ENCODE data around the gene PCNP. TPM values are rescaled to one million over a fixed set of nuclear protein-coding genes. Genes with fewer than 3 reads are reported as not detected.

PCNP gene
- total and polyA plus RNA-seq, 9 of the 15 experiments (the other 6 are each of a cell fraction or from before 2014, with no cell fraction given) = 54.3 to 170 (median 150) TPM

DNA sequence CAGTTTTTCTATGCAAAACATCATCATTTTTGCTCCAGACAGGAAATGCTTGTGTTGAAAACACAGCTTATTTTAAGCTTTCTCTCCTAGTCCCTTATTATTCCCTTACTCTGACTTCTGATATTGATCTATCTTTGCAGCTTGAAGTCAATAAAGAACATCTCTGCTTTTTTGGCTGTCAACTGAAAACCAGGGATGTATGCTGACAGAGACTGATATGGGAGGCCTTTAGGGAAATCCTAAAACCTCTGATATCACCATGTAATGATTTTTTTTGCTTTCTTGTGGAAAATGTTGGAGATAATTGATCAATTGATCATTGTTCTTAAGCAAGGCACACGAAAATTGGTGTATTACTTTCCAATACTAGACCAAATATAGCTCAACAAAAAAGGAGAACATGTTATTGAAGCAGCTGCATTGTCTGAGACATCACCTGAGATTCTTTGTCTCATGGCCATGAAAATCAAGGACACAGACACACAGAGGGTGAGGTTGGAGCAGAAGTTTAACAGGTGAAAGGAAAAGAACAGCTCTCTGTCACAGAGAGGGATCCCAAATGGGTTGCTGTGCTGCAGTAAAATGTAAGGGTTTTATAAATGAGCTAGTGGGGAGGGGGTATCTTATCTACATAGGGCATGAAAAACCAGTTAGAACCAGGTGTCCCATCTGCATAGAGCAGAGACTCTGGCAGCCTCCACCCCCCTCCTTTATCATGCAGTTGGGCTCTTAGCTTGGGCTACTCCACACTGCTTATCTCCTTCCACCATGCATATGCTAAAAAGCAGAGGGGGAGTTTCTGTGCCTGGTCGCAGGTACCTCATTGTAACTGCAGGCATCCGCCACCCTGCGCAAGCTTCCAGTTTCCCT lies 43.9 kb upstream of the PCNP start (continued):
- TF ChIP-seq, protein P1, sequence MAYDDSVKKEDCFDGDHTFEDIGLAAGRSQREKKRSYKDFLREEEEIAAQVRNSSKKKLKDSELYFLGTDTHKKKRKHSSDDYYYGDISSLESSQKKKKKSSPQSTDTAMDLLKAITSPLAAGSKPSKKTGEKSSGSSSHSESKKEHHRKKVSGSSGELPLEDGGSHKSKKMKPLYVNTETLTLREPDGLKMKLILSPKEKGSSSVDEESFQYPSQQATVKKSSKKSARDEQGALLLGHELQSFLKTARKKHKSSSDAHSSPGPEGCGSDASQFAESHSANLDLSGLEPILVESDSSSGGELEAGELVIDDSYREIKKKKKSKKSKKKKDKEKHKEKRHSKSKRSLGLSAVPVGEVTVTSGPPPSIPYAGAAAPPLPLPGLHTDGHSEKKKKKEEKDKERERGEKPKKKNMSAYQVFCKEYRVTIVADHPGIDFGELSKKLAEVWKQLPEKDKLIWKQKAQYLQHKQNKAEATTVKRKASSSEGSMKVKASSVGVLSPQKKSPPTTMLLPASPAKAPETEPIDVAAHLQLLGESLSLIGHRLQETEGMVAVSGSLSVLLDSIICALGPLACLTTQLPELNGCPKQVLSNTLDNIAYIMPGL (CRISPR knock-in tag; IDR thresholded peaks at IDR 0.05) = no peak
- TF ChIP-seq EZH2 (IDR thresholded peaks at IDR 0.05; ENCODE audit: borderline replicate concordance, low read depth, low read length) (no peak), PTRF (tag; IDR thresholded peaks at IDR 0.05) (no peak), ZNF263 (CRISPR knock-in tag; IDR thresholded peaks at IDR 0.05; ENCODE audit: borderline replicate concordance) (no peak), CEBPG (CRISPR knock-in tag; IDR thresholded peaks at IDR 0.05) (no peak), CEBPG (tag; conservative IDR thresholded peaks at IDR 0.05 in 1 of 2, IDR thresholded peaks at IDR 0.05 in 1 of 2) (no peak), NR3C1 (CRISPR knock-in tag; IDR thresholded peaks at IDR 0.05) (no peak), KDM5B (IDR thresholded peaks at IDR 0.05; ENCODE audit: insufficient replicate concordance, low read depth, low read length) (no peak), ZFX (CRISPR knock-in tag; IDR thresholded peaks at IDR 0.05) (no peak), HSF4 (CRISPR knock-in tag; IDR thresholded peaks at IDR 0.05; ENCODE audit: borderline replicate concordance) (no peak), TAF9B (IDR thresholded peaks at IDR 0.05; ENCODE audit: partially characterized antibody) (peak; percentile 41), YY1 (IDR thresholded peaks at IDR 0.05; ENCODE audit: borderline replicate concordance in 1 of 3, control insufficient read depth in 1 of 3, extremely low read depth in 1 of 3, insufficient read depth in 3 of 3, insufficient read length in 1 of 3, insufficient replicate concordance in 2 of 3, low read depth in 1 of 3, low read length in 2 of 3) (peak in 1 of 3 experiments; percentile 21), NCOA1 (IDR thresholded peaks at IDR 0.05; ENCODE audit: low read depth) (peak; percentile 84; the same call in 1 of the 2 replicates)
- TF ChIP-seq, protein P2, sequence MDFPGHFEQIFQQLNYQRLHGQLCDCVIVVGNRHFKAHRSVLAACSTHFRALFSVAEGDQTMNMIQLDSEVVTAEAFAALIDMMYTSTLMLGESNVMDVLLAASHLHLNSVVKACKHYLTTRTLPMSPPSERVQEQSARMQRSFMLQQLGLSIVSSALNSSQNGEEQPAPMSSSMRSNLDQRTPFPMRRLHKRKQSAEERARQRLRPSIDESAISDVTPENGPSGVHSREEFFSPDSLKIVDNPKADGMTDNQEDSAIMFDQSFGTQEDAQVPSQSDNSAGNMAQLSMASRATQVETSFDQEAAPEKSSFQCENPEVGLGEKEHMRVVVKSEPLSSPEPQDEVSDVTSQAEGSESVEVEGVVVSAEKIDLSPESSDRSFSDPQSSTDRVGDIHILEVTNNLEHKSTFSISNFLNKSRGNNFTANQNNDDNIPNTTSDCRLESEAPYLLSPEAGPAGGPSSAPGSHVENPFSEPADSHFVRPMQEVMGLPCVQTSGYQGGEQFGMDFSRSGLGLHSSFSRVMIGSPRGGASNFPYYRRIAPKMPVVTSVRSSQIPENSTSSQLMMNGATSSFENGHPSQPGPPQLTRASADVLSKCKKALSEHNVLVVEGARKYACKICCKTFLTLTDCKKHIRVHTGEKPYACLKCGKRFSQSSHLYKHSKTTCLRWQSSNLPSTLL (IDR thresholded peaks at IDR 0.05) = no peak
- TF ChIP-seq, protein P3, sequence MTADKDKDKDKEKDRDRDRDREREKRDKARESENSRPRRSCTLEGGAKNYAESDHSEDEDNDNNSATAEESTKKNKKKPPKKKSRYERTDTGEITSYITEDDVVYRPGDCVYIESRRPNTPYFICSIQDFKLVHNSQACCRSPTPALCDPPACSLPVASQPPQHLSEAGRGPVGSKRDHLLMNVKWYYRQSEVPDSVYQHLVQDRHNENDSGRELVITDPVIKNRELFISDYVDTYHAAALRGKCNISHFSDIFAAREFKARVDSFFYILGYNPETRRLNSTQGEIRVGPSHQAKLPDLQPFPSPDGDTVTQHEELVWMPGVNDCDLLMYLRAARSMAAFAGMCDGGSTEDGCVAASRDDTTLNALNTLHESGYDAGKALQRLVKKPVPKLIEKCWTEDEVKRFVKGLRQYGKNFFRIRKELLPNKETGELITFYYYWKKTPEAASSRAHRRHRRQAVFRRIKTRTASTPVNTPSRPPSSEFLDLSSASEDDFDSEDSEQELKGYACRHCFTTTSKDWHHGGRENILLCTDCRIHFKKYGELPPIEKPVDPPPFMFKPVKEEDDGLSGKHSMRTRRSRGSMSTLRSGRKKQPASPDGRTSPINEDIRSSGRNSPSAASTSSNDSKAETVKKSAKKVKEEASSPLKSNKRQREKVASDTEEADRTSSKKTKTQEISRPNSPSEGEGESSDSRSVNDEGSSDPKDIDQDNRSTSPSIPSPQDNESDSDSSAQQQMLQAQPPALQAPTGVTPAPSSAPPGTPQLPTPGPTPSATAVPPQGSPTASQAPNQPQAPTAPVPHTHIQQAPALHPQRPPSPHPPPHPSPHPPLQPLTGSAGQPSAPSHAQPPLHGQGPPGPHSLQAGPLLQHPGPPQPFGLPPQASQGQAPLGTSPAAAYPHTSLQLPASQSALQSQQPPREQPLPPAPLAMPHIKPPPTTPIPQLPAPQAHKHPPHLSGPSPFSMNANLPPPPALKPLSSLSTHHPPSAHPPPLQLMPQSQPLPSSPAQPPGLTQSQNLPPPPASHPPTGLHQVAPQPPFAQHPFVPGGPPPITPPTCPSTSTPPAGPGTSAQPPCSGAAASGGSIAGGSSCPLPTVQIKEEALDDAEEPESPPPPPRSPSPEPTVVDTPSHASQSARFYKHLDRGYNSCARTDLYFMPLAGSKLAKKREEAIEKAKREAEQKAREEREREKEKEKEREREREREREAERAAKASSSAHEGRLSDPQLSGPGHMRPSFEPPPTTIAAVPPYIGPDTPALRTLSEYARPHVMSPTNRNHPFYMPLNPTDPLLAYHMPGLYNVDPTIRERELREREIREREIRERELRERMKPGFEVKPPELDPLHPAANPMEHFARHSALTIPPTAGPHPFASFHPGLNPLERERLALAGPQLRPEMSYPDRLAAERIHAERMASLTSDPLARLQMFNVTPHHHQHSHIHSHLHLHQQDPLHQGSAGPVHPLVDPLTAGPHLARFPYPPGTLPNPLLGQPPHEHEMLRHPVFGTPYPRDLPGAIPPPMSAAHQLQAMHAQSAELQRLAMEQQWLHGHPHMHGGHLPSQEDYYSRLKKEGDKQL (CRISPR knock-in tag; IDR thresholded peaks at IDR 0.05; ENCODE audit: borderline replicate concordance) = no peak
- TF ChIP-seq, protein P4, sequence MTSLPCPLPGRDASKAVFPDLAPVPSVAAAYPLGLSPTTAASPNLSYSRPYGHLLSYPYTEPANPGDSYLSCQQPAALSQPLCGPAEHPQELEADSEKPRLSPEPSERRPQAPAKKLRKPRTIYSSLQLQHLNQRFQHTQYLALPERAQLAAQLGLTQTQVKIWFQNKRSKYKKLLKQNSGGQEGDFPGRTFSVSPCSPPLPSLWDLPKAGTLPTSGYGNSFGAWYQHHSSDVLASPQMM (CRISPR knock-in tag; IDR thresholded peaks at IDR 0.05) = no peak

Data from K562 (cell line).